ENCODE results near the gene ALDH1A3.

The ALDH1A3 gene

DNA sequence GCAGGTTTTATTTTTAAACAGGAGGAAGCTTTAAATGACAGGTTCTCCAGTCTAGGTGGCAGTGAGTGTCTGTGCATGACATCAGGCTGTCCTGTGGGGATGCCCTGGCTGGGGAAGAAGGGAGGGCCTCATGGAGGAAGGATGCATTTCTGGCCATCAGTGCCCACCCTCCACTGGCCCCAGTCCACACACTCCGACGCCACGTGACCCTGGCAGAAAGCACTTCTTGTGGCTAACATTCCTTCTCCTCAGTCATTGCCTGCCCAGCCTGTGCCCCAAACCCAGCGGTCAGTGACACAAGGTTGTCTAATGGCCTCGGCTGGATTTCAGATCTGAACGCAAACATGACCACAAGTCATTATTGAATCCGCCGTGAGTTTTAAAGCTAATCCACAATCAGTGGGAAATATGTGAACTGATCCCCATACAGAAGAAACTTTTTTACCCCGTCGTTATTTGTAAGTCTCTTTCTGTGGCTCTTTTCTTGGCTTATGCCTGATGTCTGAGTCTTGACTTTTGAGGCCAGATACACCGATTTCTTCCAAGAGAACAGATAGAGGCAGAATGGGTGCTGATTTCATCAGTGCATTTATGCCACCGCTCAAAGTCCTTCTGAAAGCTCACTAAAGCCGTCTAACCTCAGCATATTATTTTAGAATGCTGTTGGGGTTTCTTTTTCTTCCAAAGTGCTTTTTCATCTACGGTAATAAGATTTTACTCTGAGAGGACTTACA, 22.2 kb downstream of the ALDH1A3 start:
- DNase-seq, result no peak

DNA sequence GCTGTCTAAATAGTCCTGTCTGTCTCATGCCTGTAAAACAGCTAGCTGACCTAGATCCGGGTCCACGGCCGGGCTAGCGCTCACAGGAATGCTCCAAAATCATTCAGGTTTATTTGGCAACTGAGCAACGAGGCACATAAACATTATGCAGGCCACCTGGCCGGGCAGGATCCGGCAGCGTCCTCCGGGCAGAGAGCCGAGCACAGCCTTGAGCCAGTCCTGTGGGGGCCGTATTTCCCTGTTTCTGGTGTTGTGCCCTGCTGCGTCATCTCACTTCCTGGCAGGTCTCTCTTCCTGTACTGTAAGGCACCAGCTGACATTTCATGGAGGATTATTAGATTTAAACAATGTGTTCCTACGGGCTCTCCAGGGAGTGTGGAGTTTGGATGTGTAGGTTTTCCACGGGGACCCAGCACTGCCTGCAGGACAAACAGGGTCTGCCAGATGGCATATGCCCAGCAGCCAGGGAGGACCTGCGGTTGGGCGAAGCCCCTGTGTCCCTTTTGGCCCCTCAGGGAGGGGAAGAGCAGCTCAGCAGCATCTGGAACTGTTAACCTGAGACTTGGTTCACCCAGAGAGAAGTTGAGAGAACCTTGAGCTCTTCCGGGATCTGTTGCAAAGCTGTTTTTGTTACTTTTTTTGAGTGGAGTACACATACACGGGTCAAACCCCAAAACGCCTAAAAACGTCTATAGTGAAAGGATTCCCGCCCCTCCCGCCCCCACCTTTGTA, 23.0 kb downstream of the ALDH1A3 start:
- DNase-seq, result peak; percentile 79

DNA sequence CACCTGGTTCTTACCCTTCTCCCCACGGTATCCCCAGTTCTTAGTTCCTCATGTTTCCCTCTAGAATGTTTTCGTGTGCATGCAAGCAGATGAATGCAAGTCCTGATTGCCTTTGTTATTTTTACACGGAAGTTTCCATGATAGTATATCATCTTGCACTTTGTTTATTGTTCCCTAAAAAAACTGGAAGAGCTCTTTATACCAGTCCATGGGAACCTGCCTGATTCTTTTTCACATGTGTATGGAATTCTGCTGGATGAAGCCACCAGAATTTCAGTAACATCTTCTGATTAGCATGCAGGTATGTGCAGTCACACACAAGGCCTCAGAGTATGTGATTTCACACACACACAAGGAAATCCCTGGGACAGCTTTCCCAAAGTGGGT, 23.5 kb downstream of the ALDH1A3 start:
- no peak for DNase-seq

DNA sequence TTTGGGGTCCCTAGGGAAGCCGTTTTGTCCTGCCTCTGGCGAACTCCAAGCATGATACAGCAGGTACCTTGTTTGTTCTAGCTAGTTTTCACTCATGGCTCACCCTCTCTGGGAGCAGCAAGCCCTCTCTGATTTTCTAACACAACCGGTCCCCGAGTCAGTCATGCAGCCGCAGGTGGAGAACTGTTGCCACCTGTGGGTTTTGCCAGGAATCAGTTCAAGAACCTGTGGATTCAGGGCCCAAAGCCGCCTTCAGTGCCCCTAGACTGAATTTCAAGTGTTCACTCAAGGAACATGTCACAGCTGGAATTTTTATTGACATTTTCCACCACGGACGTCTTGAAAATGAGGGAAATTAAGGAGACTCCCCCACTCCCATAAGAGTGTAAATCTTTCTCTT, 26.2 kb downstream of the ALDH1A3 start:
- no peak for DNase-seq

DNA sequence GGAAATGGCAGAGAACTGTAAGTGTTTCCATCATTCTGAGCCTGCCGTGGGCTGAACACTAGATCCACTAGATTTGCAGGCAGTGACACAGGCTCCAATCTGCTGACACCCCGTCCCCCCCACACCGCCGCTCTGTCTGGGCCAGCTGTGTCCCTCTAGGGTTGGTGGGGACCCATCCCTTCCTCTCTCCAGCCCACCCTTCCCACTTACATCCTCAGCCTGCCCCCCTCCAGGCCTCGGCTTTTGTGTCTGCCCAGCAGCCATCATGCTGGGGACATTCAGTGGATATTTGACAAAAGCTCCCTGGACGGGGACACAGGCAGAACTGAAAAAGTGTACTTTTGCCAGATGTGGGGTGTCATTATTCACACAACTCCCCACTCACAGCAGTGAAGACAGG, 28.8 kb downstream of the ALDH1A3 start:
- DNase-seq, result no peak

DNA sequence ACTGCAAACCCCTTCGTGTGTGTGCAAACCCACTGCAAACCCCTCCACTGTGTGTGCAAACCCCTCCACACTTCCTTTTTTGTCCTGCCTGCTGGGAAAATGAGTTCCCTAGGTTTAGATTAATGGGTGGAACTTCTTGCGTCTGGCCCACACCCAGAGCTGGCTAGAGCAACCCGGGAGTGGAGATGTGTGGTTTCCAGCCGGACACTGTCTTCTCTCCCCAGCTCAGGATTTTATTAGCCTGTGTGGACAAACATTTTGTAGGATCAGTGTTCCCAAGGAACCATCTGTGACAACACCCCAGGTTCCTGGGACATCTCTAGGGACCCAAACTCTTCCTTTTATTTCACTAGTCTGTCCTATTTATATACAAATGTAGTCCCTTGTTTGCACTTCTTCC, 29.9 kb downstream of the ALDH1A3 start:
- no peak for DNase-seq

DNA sequence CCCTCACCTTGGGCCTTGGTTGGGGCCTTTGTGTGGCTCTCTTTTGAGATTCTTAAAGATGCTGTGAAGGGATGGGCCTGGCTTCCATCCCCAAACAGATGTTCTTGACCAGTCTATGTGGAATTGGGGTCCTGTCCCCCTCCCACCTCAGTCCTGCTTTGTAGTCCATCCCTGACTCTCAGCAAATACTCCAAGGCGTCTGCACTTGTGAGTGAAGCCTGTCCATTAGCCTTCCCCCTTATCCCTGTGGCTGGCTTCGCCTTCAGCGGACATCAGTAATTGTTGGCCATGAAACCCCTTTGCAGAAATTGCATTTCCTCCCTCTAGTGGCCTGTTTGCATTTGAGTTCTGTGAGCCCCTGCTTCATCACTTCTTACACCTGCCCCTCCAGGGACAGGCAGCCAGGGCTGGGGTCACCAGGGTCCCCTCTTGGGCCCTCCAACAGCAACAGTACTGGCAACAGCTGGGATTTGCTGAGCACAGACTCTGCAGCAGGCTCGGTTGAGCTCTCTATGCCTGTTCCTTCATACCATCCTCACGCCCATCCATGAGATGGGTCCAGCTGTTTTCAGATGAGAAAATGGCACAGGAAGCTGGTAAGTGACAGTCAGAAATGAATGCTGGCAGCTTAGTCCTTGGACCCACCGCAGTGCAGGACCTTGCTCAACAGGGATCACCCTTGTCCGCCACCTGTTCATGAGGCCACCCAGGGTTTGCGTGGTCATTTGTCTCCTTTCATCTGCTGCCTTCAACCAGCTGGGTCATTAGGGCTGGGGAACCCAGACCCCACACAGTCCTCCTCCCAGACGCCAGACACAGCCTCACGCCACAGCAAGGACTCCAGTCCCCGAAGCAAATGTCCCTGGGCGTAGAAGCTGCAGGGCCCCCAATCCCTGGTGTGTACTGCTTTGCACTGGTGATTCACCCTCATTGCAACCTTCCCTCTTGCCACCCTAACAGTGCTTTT, 30.6 kb downstream of the ALDH1A3 start:
- no peak for DNase-seq

DNA sequence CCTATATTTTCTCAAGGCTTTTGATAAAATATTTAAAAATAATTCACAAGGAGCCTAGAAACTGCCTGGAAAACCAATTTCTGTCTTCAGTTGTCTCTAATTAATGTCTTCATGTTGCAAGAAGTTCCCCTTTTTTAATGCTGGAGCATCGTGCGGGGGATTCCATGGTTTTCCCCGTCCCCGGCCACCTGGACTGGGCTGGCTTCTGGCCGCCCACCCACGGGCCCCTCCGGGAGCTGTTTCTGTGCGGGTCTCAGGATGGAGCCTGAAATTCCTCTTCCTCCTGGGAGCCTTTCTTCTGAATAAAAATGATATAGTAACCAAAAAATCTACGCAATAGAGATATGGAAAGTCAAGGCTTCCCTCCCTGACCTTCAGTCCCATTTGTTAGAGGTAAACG, 31.5 kb downstream of the ALDH1A3 start:
- no peak for DNase-seq

DNA sequence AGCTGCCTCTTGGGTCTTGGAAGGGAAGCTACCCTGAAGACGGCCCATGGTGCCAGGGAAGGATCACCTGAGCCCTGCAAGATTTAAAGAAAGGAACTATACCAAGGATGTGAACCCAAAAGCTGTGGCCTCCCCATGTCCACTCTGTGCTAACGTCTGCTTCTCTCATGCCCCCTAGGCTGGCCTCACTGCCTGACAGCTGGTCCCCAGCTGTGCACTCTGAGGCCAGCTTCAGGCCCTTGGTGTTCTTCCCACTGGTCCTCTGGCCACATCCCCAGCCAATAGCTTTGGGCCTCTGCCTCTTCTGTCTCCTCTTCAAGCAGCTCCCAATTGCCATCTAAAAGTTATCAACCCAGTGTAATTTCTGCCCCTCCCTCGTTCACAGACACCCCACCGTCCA, 34.3 kb downstream of the ALDH1A3 start:
- no peak for DNase-seq

DNA sequence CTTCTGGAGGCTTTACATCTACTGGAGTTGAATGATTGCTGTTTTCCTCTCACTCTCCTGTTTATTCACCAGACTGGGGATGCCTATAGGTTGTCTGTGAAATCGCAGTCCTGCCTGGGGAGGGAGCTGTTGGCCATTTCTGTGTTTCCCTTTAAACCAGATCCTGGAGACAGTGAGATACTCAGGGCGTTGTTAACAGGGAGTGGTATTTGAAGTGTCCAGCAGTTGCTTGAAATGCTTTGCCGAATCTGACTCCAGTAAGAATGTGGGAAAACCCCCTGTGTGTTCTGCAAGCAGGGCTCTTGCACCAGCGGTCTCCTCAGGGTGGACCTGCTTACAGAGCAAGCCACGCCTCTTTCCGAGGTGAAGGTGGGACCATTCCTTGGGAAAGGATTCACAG, 35.2 kb downstream of the ALDH1A3 start:
- no peak for DNase-seq

DNA sequence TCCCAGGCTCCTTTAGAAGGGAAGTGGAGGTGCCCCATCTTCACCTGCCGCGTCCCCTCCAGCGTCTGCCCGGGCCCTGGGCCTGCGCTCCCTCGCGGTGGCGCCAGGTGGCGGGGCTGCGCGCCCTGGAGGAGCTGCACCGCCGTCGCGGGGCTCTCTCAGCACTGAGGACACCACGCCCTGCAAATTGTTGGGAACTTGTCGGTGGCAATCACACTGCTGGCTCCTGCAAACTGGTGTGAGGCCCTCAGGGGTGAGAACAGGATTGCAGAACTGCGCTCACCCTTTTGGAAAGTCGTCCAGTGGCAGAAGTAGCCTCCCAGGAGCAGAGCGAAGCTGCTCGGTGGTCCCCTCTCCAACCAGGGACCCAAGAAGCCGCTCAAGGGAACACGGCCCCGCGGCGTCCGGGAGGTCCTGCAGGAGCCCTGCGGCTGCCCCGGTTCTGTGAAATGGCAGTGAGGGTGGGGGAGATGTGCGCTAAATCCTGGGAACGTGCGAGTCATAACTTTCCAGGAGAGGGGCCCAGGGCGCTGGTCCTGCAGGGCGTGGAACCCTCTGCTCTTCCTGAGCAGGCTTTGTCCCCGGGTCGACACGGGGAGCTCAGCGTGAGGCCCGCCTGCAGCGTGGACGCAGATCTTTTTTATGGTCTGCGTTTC, 38.5 kb downstream of the ALDH1A3 start:
- peak; percentile 80 for DNase-seq

DNA sequence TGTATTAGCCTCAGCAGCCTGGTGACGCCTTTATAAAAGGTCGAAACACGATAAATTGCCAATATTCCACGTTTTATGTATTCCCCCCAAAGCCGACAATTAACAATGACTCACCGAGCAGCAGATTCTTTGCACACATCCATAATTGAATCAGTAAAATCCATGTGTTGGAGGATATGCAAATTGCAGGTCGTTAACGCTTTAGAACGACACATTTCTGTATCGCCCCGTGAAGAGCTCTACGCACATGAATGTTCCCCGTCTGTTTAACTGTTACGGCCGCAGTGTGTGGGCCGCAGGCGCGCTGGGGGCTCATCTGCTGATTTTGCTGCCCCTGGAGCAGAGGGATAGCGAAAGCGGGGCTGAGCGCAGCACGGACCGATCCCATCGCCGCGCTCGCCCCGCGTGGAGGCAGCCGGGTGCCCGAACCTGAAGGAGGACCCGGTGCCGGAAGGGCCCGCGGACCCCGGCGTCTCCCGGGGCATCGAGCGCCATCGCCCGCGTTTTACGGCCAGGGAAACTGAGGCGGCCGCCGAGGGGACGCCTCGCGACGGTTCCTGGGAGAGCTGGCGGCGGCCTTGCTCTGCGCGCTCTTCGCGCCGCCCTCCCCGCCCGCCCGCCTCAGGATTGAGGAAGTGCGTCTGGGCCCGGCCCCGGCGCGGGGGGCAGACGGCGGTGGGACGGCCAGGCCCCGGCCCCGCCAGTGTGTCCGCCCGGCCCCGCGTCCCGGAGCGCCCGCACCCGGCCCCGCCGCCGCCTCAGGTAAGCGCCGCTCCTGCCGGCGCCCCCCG, 39.3 kb downstream of the ALDH1A3 start, which contains the start of gene LRRK1:
Gene LRRK1, plus strand, starts transcription at position 668 of the 791 bp plus-strand sequence. CDS start 5,276 bp downstream, outside the sequence.
- peak; percentile 85 for DNase-seq

DNA sequence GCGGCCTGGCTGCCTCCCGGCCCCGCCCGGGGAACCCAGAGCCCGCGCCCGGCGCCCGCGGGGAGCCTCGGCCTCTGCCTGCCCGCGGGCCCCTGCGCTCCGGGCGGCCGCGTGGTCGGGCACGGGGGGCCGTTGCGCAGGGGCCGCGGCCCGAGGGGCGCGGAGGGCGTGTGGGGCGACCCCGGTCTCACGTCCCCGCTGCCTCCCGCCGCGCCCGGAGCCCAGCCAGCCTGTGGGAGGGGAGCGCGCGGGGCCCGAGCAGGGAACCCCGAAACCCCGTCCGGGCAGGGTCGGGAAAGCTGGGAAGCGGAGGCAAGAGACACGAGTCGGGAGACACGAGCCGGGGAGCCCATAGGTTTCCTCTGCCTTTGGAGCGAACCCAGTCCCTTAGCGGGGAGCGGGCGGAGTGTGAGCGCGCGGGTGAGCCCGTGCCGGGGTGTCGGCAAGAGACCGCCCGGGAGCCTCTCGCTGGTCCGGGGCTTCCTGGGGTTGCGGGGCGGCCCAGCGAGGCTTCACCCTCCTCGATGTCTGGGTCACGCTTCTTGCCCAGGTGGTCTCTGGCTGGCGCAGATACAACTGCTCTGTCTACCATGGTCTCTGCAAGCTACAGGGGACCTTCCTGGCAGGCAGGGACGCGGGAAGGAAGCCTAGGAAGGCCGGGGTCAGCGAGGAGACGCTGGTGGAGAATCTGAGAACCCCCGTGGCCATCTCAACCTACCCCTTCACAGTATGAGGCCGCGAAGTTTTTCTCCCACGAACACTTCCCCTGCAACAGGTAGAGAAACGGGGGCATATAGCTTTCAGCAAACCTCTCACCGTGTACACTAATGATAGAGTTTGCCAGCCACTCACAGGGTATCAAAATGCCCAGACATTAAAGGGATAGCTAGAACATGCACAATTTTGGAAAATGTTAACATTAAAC, 40.1 kb downstream of the ALDH1A3 start:
- peak; percentile 68 for DNase-seq

DNA sequence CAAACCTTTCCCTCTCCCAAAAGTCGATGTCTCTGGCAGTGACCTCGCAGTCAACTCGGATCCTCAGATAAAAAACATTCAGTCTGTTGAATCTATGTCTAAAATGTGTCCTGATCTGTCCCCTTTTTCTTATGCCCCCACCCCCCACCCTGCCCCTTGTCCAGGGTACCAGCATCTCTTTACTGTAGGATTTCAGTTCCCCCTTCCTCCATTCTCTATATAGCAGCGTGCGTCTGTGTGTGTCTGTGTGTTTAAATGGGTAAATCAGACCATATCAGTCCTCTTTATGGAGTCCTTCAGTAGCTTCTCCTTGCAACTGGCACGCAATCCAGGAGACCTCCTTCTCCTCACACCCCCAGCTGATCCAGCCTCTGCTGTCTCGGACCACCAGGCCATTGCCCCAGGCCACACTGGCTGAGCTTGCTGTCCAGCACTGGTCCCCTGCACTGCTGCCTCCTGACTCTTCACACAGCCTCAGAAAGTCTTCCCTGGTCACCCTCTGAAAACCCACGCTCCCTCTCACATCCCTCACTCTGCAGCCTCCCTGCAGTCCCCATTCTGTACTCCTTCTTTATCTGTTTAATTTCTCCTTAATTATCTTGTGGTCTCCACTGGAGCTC, 41.0 kb downstream of the ALDH1A3 start:
- no peak for DNase-seq

DNA sequence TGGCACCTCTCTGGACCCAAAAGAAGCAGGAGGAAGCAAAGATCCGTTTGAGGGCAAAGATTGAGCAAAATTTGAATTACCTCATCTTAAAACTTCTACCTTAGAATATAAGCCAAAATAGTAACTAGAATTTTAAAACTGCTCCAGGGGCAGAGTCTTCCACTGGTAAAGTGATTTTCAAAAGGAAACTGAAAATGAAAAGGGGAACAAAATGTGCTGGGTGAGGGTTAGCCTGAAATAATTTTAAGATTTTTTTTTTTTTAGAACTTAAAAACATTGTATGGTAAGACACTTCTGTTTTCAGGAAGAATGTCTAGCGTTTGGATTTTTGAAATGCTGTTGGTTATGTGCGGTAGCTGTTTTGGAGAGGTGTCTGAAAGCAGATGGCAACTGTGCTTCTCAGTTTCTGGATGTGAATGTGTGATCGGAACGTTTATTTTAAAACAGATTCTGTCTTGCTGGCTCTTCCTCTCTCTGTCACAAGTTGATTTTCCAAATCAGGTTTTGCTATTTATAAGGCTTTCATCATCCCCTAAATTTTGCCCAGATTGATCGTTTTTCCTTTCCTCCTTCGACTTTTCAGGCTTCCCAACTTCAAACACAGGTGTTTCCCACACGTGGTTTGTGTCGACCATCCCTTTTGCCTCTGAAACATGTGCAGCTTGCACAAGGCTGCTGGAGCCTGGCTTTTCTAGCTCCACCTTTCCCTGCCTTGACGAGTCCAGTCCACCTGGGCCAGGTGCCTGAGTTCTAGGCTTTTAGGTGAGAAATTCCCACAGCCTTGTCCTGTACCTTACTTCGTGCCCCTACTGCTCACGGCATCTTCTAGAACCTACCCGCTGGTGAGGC, 42.8 kb downstream of the ALDH1A3 start:
- DNase-seq, result no peak

DNA sequence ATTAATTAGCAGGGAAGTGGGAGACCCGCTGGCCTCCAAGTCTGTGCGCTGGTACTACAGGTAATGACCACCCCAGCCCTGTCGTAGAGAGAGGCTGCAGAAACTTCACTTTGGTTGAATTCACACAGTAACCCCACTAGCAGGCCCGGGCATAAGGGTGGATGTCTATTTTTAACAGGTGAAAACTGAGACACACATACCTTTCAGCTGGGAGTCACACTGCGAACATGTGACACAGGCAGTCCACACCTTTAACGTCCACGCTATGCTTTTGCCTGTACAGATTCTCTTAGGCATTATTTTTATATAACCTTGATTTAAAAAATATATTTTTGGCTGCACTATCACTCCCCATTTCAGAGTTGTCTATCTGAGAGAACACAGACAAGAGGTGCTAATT, 43.4 kb downstream of the ALDH1A3 start:
- no peak for DNase-seq

DNA sequence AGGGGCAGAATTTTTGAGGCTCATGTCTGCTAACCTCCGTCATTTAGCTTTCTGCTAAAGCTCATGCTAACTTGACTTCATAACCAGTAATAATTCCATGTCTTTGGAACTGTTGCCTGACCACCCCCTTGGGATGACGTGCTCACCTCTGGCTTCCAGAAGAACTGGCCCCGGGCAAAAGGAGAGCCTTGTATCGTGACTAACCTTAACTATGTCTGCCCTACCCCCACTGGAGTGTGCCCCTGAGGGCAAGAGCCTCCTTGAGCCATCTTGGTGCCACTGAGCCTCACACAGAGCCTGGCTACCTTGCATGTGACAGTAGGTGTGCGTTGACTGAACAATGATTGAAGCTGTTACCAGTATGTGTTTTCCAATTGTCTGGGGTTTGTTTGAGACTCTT, 44.3 kb downstream of the ALDH1A3 start:
- no peak for DNase-seq

DNA sequence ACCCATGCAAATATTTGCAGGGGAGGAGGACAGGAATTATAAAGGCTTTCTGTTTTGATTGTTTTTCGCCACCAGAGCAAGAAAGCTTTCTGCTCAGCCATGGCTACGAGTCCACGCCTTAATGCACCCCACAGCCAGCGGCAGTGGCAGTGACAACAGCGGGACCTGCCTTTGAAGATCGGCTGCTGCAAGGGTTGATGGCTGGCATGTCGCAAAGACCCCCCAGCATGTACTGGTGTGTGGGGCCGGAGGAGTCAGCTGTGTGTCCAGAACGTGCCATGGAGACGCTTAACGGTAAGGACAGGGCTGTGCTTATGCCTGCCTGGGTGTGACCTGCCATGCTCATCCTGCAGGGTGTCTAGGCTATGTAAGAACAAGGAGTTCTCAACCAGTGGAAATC, 44.8 kb downstream of the ALDH1A3 start:
- no peak for DNase-seq

DNA sequence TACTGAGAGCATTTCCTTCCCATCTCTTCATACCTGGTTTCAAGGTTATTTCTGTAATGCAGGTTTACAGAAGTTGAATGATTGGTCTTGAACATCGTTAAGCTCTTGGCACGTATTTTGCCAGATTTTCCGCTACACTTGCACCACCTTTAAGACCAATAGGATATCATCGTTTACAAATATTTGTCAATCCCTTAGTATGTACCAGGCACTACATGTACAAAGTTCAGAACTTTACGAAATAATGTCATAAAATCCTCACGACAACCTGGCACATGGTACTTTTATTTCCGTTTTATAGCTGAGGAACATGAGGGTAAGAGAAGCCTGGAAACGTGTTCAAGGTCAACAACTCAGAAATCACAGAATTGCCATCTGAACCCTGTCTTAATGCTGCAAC, 45.8 kb downstream of the ALDH1A3 start:
- no peak for DNase-seq
